OCI-LY7 (cell line): ENCODE data around the gene DGKE. TPM values are rescaled to one million over a fixed set of nuclear protein-coding genes. Genes with fewer than 3 reads are reported as not detected.

Experiments used
- BruUV-seq: library from RNA; stranded (reverse); fragments of 400-500 nt; replicated peaks from 2 replicates; lab custom pipeline; 2021; lab: Mats Ljungman, UMichigan
- CTCF ChIA-PET: fragments of 300-600 bp; sonication (Branson Sonifier 250); formaldehyde crosslinking; loops from one replicate; lab custom pipeline; 2022; ENCODE audit warnings: antibody characterized with exemption; ENCODE audit not compliant: unreplicated experiment; lab: Charles Lee
- POLR2A ChIA-PET: fragments of 300-600 bp; sonication (Branson Sonifier 250); formaldehyde crosslinking; loops from one replicate; lab custom pipeline; 2022; ENCODE audit warnings: antibody characterized with exemption; lab: Charles Lee
- DNase-seq: peaks from one replicate; pipeline ENCODE4 v3.0.0-alpha.2; 2015; ENCODE audit warnings: low spot score
- H2AFZ ChIP-seq: fragments of 200-600 bp; sonication (generic), shearing (Covaris generic); 2 replicates; pipeline ENCODE4 v1.6.1; 2014; ENCODE audit warnings: mild to moderate bottlenecking, antibody characterized with exemption, low read length, moderate library complexity
- H3K27ac ChIP-seq: fragments of 200-600 bp; sonication (generic); 2 replicates; pipeline ENCODE4 v1.5.1; 2014; ENCODE audit warnings: mixed run types, low read depth, mild to moderate bottlenecking, moderate library complexity, low read length, inconsistent platforms; ENCODE audit not compliant: poor library complexity, severe bottlenecking
- H3K36me3 ChIP-seq: fragments of 200-600 bp; sonication (generic); 2 replicates; pipeline ENCODE4 v1.6.1; 2014; ENCODE audit warnings: mild to moderate bottlenecking, antibody characterized with exemption, low read length, moderate library complexity, mixed read lengths; ENCODE audit not compliant: insufficient read depth
- H3K4me1 ChIP-seq: fragments of 200-600 bp; sonication (generic); 2 replicates; pipeline ENCODE4 v1.5.1; 2014; ENCODE audit warnings: mild to moderate bottlenecking, low read length; ENCODE audit not compliant: insufficient read depth, poor library complexity, severe bottlenecking
- H3K4me2 ChIP-seq: fragments of 200-600 bp; sonication (generic); 2 replicates; pipeline ENCODE4 v1.6.1; 2014; ENCODE audit warnings: mild to moderate bottlenecking, low read length
- H3K4me3 ChIP-seq: fragments of 200-600 bp; sonication (generic); 2 replicates; pipeline ENCODE4 v1.5.1; 2014; ENCODE audit warnings: mild to moderate bottlenecking, low read depth, low read length; ENCODE audit not compliant: poor library complexity, severe bottlenecking
- H3K79me2 ChIP-seq: fragments of 200-600 bp; sonication (generic); 2 replicates; pipeline ENCODE4 v1.6.1; 2016; ENCODE audit warnings: low read depth, mild to moderate bottlenecking, low read length, moderate library complexity, mixed read lengths; ENCODE audit not compliant: insufficient read depth
- H3K9me2 ChIP-seq: fragments of 200-600 bp; sonication (generic); 2 replicates; pipeline ENCODE4 v1.6.1; 2016; ENCODE audit warnings: mild to moderate bottlenecking, low read length, mixed read lengths; ENCODE audit not compliant: insufficient read depth
- H3K9me3 ChIP-seq: fragments of 200-600 bp; sonication (generic); 2 replicates; pipeline ENCODE4 v1.6.1; 2014; ENCODE audit warnings: mild to moderate bottlenecking, mixed run types, low read length, mixed read lengths
- H4K20me1 ChIP-seq: fragments of 200-600 bp; sonication (generic); 2 replicates; pipeline ENCODE4 v1.6.1; 2014; ENCODE audit warnings: mild to moderate bottlenecking, antibody characterized with exemption, low read length, moderate library complexity, mixed read lengths; ENCODE audit not compliant: insufficient read depth
- CTCF ChIP-seq: fragments of 200-600 bp; sonication (generic); conservative IDR thresholded peaks from 2 replicates; pipeline ENCODE4 v1.5.1; 2014; ENCODE audit warnings: mild to moderate bottlenecking, antibody characterized with exemption, low read length, moderate library complexity, mixed read lengths
- EZH2phosphoT487 ChIP-seq: fragments of 200-600 bp; sonication (generic); IDR thresholded peaks from 2 replicates; pipeline ENCODE4 v1.6.1; 2018; ENCODE audit warnings: low read depth, borderline replicate concordance, mild to moderate bottlenecking, mixed run types, antibody characterized with exemption, low read length, moderate library complexity, mixed read lengths
- intact Hi-C: fragments of 100-400 bp; cut with micrococcal nuclease; formaldehyde crosslinking; loops from one replicate; pipeline ENCODE4 v1.10.0; 2022; ENCODE audit not compliant: unreplicated experiment
- total RNA-seq, 2 experiments: library from RNA; depleted of rRNA in 1 of 2; stranded (reverse); fragments of >200 nt in 1 of 2; shearing (Covaris generic) in 1 of 2; gene quantifications; 2 replicates each; pipeline ENCODE4 v1.2.3, GENCODE V29; 2014 to 2022

The DGKE gene
- total RNA-seq, 2 experiments from 2014 or later, result 8.6 to 21.4 TPM

DNA sequence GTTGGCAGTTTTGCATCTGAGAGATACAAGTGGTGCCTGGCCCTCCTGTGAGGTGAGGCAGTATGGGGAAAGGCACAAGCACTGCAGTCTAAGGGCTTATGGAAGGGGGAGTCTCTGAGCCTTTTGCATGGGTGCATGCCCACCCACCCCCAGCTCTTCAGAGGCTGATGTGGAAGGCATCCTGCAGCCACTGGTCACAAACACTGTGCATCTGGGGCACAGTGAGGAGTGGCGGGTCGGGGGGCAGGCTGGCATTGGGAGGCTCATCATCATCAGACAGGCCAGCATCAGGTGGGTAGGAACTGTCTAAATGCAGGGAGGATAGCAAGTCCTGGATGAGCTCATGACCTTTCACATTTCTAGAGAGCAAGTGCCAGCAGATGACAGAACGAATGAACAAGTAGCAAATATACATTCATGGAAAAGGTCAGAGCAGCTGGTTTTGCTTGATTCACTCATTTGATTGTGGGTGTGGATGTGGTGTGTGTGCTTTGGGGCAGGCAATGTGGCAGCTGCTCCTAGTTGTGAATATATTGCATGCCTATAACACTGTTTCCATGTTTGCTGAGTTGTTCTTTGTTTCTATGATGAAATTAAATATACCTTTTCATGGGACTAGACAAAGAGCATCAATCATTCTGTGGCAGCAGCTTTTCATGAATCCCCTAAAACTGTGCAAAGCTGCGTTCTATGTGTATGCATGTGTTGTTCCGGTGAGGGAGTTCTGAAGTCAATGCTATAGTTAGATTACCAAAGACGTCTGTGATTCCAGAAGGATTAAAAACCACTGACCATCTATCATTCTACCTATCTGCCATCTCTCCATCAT lies 50.7 kb downstream of the DGKE start:
- BruUV-seq, result no TSS peak
- no peaks in the 10 kb centered on the region for H4K20me1 ChIP-seq

DNA sequence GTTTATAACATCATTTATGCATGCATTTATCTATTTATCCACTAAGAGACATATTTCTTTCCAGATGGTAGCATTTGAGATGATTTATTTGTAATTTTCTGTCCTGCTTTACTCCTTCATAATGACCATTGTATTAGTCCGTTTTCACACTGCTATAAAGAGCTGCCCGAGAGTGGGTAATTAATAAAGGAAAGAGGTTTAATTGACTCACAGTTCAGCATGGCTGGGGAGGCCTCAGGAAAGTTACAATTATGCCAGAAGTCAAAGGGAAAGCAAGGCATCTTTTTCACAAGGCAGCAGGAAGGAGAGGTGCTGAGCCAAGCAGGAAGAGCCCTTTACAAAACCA lies 51.3 kb downstream of the DGKE start:
- Histone ChIP-seq H3K4me1 (no peaks in the 10 kb centered on the region), H2AFZ (no peak overlapping the region), H3K36me3 (no peaks in the 10 kb centered on the region), H3K79me2 (no peaks in the 10 kb centered on the region), H3K9me3 (peaks cover 12% of the 10 kb centered on the region; the same call in 1 of the 2 replicates), H4K20me1 (no peaks in the 10 kb centered on the region), H3K4me2 (no peak overlapping the region), H3K27ac (no peak overlapping the region), H3K4me3 (no peak overlapping the region), H3K9me2 (no peaks in the 10 kb centered on the region)
- CTCF ChIA-PET, result no interaction called here
- POLR2A ChIA-PET, result no interaction called here
- intact Hi-C loops, result no loop called here
- no peak for TF ChIP-seq EZH2phosphoT487
- no peak for TF ChIP-seq CTCF
- DNase-seq, result no peak
- BruUV-seq, result no TSS peak

More for the DNA sequence above, 50.7 kb downstream of the DGKE start:
- TF ChIP-seq EZH2phosphoT487 (no peak), CTCF (no peak)
- CTCF ChIA-PET, result no interaction called here
- no peak overlapping the region for H3K4me3 ChIP-seq
- no peaks in the 10 kb centered on the region for H3K36me3 ChIP-seq
- H3K9me3 ChIP-seq, result peaks cover 12% of the 10 kb centered on the region; the same call in 1 of the 2 replicates
- H3K4me2 ChIP-seq, result no peak overlapping the region
- POLR2A ChIA-PET, result no interaction called here
- no peak for DNase-seq
- H3K9me2 ChIP-seq, result no peaks in the 10 kb centered on the region
- no peaks in the 10 kb centered on the region for H3K79me2 ChIP-seq
- no peak overlapping the region for H3K27ac ChIP-seq
- H2AFZ ChIP-seq, result no peak overlapping the region
- no peaks in the 10 kb centered on the region for H3K4me1 ChIP-seq
- intact Hi-C loops, result no loop called here

DNA sequence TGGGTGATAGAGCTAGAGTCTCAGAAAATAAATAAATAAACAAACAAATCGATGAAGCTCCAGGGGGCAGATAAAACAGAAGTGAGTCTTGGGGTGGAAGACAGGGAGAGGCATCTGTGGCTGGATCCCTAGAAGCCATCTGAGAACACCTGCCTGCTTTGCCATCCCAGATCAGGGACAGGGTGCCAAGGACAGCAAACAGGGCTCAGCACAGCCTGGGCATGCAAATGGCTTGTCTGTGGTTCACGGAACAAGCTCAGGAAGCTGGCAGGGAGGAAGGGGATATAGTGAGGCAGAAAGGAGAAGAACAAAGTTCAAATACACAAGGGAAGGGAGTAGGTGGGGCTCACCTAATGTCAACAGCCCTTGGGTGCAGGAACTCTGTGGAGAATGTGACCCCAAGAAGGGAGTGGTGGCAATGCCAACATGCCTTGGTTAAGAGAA lies 52.4 kb downstream of the DGKE start:
- Histone ChIP-seq H3K9me3 (peaks cover 12% of the 10 kb centered on the region; the same call in 1 of the 2 replicates), H3K9me2 (no peaks in the 10 kb centered on the region), H4K20me1 (no peaks in the 10 kb centered on the region), H3K4me1 (no peaks in the 10 kb centered on the region), H3K4me2 (no peak overlapping the region), H3K36me3 (no peaks in the 10 kb centered on the region), H2AFZ (no peak overlapping the region), H3K4me3 (no peak overlapping the region), H3K79me2 (no peaks in the 10 kb centered on the region), H3K27ac (no peak overlapping the region)
- intact Hi-C loops, result no loop called here
- POLR2A ChIA-PET, result no interaction called here
- no TSS peak for BruUV-seq
- DNase-seq, result no peak
- CTCF ChIA-PET, result no interaction called here
- no peak for TF ChIP-seq CTCF
- no peak for TF ChIP-seq EZH2phosphoT487
